T-helper 2 cell treated with Interferon-gamma antibody and Interleukin-4, amounts not matched to agents 5 μg/mL and 100 μg/mL, for 36 hours (primary cell): ENCODE measurements around the gene STAT2.
"Not testable (repeated sequence)": the region's sequence is repeated elsewhere in the genome, so short reads cannot be mapped to it uniquely, and the experiment has no call there.

Source experiments
- DNase-seq: peaks from one replicate; pipeline ENCODE4 v3.0.0; 2021; ENCODE audit warnings: low spot score
- H3K27ac Mint-ChIP-seq: one replicate; pipeline ENCODE4 v1.8.0; 2021; ENCODE audit warnings: mild to moderate bottlenecking, mixed read lengths
- H3K27me3 Mint-ChIP-seq: one replicate; pipeline ENCODE4 v1.8.0; 2021; ENCODE audit warnings: low read depth, mixed read lengths
- H3K36me3 Mint-ChIP-seq: one replicate; pipeline ENCODE4 v1.8.0; 2021; ENCODE audit warnings: low read depth, mixed read lengths
- H3K4me1 Mint-ChIP-seq: one replicate; pipeline ENCODE4 v1.8.0; 2021; ENCODE audit warnings: low read depth, mixed read lengths
- H3K4me3 Mint-ChIP-seq: one replicate; pipeline ENCODE4 v1.8.0; 2022; ENCODE audit warnings: mild to moderate bottlenecking, moderate library complexity, mixed read lengths
- H3K9me3 Mint-ChIP-seq: one replicate; pipeline ENCODE4 v1.8.0; 2021; ENCODE audit warnings: mixed read lengths

The STAT2 gene

DNA sequence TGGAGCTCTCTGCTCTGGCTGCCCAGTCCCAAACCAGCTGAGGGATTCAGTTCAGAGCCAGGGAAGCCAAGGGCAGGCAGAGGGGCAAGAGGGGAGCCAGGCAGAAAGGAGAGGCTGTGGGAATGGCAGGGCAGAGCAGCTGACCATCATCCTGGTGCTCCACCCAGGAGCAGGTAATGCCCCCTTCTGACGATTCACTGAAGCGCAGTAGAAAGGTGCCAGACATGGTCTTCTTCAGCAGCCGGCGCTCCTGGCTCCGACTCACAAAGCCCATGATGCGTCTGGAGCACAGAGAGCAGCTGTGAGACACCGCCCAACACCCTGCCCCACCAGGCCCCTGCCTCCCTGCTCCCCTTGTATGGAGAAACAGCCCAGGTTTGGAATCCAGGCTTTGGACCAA, 13.2 kb downstream of the STAT2 start:
- Mint-ChIP-seq H3K27me3 (no peaks in the 10 kb centered on the region), H3K36me3 (peaks cover 63% of the 10 kb centered on the region), H3K4me3 (no peak overlapping the region), H3K9me3 (no peaks in the 10 kb centered on the region), H3K4me1 (no peaks in the 10 kb centered on the region), H3K27ac (no peak overlapping the region)
- DNase-seq: no peak

- H3K36me3 Mint-ChIP-seq: peaks cover 39% of the 10 kb centered on the region
Observed at GRCh38 chr12:56342290-56342689, 17.6 kb downstream of the STAT2 start.

DNA sequence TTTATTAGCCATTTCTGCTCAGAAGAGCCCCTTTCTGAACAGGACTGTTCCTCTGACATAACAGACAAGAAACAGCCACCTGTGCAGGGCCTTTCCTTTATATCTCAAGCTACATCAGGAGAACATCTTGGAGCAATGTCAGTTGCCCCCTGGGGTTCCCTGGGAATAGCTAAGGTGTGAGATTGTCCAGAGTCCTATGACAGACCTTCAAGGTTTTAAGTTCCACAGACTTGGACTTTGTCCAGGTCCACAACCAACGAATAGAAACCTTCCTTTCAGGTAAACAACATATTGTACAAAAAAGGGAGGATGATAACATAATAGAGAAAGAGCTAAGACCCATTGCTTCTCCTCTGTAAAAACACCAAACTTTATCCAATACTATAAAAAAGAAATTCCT, 18.3 kb downstream of the STAT2 start:
- peaks cover 35% of the 10 kb centered on the region for H3K36me3 Mint-ChIP-seq
- H3K4me1 Mint-ChIP-seq: peaks cover 26% of the 10 kb centered on the region
- no peak for DNase-seq
- no peak overlapping the region for H3K4me3 Mint-ChIP-seq
- H3K9me3 Mint-ChIP-seq: no peaks in the 10 kb centered on the region
- no peaks in the 10 kb centered on the region for H3K27me3 Mint-ChIP-seq
- H3K27ac Mint-ChIP-seq: no peak overlapping the region

More at GRCh38 chr12:56342290-56342689, 17.6 kb downstream of the STAT2 start:
- H3K27ac Mint-ChIP-seq, DNase-seq, H3K9me3 Mint-ChIP-seq, H3K27me3 Mint-ChIP-seq, H3K4me3 Mint-ChIP-seq: not testable (repeated sequence)
- peaks cover 22% of the 10 kb centered on the region for H3K4me1 Mint-ChIP-seq

GRCh38 chr12:56339158-56339422, 20.8 kb downstream of the STAT2 start:
- H3K36me3 Mint-ChIP-seq: peaks cover 21% of the 10 kb centered on the region
- peak overlapping the region; percentile 98 for H3K27ac Mint-ChIP-seq
- no peaks in the 10 kb centered on the region for H3K27me3 Mint-ChIP-seq
- DNase-seq: no peak
- H3K4me3 Mint-ChIP-seq: peak overlapping the region; percentile 85
- no peaks in the 10 kb centered on the region for H3K9me3 Mint-ChIP-seq
- H3K4me1 Mint-ChIP-seq: peaks cover 32% of the 10 kb centered on the region

DNA sequence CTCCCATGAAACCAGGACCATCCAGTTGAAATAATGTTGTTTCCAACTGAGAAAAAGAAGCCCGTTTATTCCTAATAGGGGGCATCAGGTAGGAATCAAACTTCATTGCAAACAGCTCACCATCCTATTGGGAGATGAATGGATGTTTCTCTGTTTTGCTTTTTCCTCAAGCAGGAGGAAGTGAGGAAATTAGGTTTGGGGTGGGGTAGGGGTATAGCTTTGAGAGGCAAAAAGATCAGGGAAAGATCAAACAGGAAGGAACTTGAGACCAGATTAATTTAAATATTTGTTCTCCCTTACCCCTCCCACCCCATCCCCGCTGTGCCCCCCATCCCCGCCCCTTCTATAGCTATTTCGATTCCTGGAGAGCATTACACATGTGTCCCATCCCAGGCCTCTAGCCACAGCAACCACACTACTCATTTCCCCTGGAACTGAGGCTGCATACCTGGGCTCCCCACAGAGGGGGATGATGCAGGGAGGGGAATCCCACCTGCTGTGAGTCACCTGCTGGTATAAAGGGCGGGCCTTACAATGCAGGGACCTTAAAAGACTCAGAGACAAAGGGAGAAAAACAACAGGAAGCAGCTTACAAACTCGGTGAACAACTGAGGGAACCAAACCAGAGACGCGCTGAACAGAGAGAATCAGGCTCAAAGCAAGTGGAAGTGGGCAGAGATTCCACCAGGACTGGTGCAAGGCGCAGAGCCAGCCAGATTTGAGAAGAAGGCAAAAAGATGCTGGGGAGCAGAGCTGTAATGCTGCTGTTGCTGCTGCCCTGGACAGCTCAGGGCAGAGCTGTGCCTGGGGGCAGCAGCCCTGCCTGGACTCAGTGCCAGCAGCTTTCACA, 21.4 kb downstream of the STAT2 start, which contains the start of gene IL23A:
Gene IL23A, plus strand, starts transcription at position 577 of the 850 bp plus-strand sequence. Its CDS starts 161 bp downstream, at position 738.
- Mint-ChIP-seq H3K4me3 (peak within 1 kb of the TSS; percentile 85), H3K27ac (peak within 1 kb of the TSS; percentile 98), H3K9me3 (no peaks in the 10 kb centered on the region), H3K36me3 (peaks cover 15% of the 10 kb centered on the region), H3K27me3 (no peaks in the 10 kb centered on the region), H3K4me1 (peaks cover 32% of the 10 kb centered on the region)
- DNase-seq: peak; percentile 89

- Mint-ChIP-seq H3K9me3 (no peaks in the 10 kb centered on the region), H3K4me3 (peak overlapping the region; percentile 63), H3K27ac (peak overlapping the region; percentile 98), H3K4me1 (peaks cover 35% of the 10 kb centered on the region), H3K36me3 (peaks cover 9% of the 10 kb centered on the region), H3K27me3 (no peaks in the 10 kb centered on the region)
- DNase-seq: no peak
Observed at GRCh38 chr12:56337753-56338251, 22.1 kb downstream of the STAT2 start.

GRCh38 chr12:56336361-56337167, 23.3 kb downstream of the STAT2 start:
- H3K4me1 Mint-ChIP-seq: peaks cover 39% of the 10 kb centered on the region
- no peak for DNase-seq
- no peaks in the 10 kb centered on the region for H3K27me3 Mint-ChIP-seq
- H3K9me3 Mint-ChIP-seq: no peaks in the 10 kb centered on the region
- H3K36me3 Mint-ChIP-seq: peaks cover 11% of the 10 kb centered on the region
- peak overlapping the region; percentile 26 for H3K4me3 Mint-ChIP-seq
- H3K27ac Mint-ChIP-seq: peak overlapping the region; percentile 68

GRCh38 chr12:56335527-56335926, 24.4 kb downstream of the STAT2 start:
- not testable (repeated sequence) for H3K27me3 Mint-ChIP-seq, H3K9me3 Mint-ChIP-seq, DNase-seq, H3K4me3 Mint-ChIP-seq, H3K36me3 Mint-ChIP-seq, H3K27ac Mint-ChIP-seq
- H3K4me1 Mint-ChIP-seq: peaks cover 41% of the 10 kb centered on the region

GRCh38 chr12:56334490-56334793, 25.5 kb downstream of the STAT2 start:
- H3K36me3 Mint-ChIP-seq: peaks cover 8% of the 10 kb centered on the region
- peak overlapping the region; percentile 99 for H3K27ac Mint-ChIP-seq
- peaks cover 34% of the 10 kb centered on the region for H3K4me1 Mint-ChIP-seq
- peak overlapping the region; percentile 92 for H3K4me3 Mint-ChIP-seq
- no peaks in the 10 kb centered on the region for H3K9me3 Mint-ChIP-seq
- no peak for DNase-seq
- no peaks in the 10 kb centered on the region for H3K27me3 Mint-ChIP-seq

GRCh38 chr12:56333679-56334489, 26.0 kb downstream of the STAT2 start, which contains the start of gene PAN2:
TSS of gene PAN2 (minus strand) at chr12:56334000. CDS start at chr12:56333094, 906 bp downstream.
- Mint-ChIP-seq H3K9me3 (no peaks in the 10 kb centered on the region), H3K27ac (peak within 1 kb of the TSS; percentile 99), H3K27me3 (no peaks in the 10 kb centered on the region), H3K36me3 (peaks cover 8% of the 10 kb centered on the region), H3K4me1 (peaks cover 29% of the 10 kb centered on the region), H3K4me3 (peak within 1 kb of the TSS; percentile 92)
- peak; percentile 96 for DNase-seq

GRCh38 chr12:56333197-56333678, 26.7 kb downstream of the STAT2 start:
- no peaks in the 10 kb centered on the region for H3K27me3 Mint-ChIP-seq

GRCh38 chr12:56332512-56333196, 27.3 kb downstream of the STAT2 start:
- H3K36me3 Mint-ChIP-seq: peaks cover 8% of the 10 kb centered on the region
- H3K9me3 Mint-ChIP-seq: no peaks in the 10 kb centered on the region
- H3K27ac Mint-ChIP-seq: peak overlapping the region; percentile 99
- DNase-seq: no peak
- H3K4me1 Mint-ChIP-seq: peaks cover 19% of the 10 kb centered on the region
- no peaks in the 10 kb centered on the region for H3K27me3 Mint-ChIP-seq
- H3K4me3 Mint-ChIP-seq: peak overlapping the region; percentile 92

More at GRCh38 chr12:56333197-56333678, 26.7 kb downstream of the STAT2 start:
- H3K4me1 Mint-ChIP-seq: peaks cover 23% of the 10 kb centered on the region
- H3K27ac Mint-ChIP-seq: peak overlapping the region; percentile 99
- peak overlapping the region; percentile 92 for H3K4me3 Mint-ChIP-seq
- H3K36me3 Mint-ChIP-seq: peaks cover 6% of the 10 kb centered on the region
- DNase-seq: no peak
- no peaks in the 10 kb centered on the region for H3K9me3 Mint-ChIP-seq

- no peak overlapping the region for H3K27ac Mint-ChIP-seq
- no peak overlapping the region for H3K4me3 Mint-ChIP-seq
- H3K27me3 Mint-ChIP-seq: no peaks in the 10 kb centered on the region
- no peaks in the 10 kb centered on the region for H3K9me3 Mint-ChIP-seq
- DNase-seq: no peak
- H3K36me3 Mint-ChIP-seq: peaks cover 16% of the 10 kb centered on the region
- peaks cover 12% of the 10 kb centered on the region for H3K4me1 Mint-ChIP-seq
Observed at GRCh38 chr12:56330936-56331490, 28.9 kb downstream of the STAT2 start.
